NCI-H2107 treated with DMSO at 0.1 percent for 48 hours (cell line): Measurements from ENCODE around the gene CCND1.
"Not testable (repeated sequence)": the region's sequence is repeated elsewhere in the genome, so short reads cannot be mapped to it uniquely, and the experiment has no call there.

Experiments
- DNase-seq: peaks from one replicate; lab custom pipeline; 2025; ENCODE audit not compliant: unreplicated experiment; lab: John Stamatoyannopoulos, UW

Gene CCND1

GRCh38 chr11:69617682-69618081, 23.3 kb upstream of the CCND1 start:
- DNase-seq = no peak

- DNase-seq = no peak
Measured at GRCh38 chr11:69618237-69618636, 22.7 kb upstream of the CCND1 start.

GRCh38 chr11:69620683-69621290, 20.2 kb upstream of the CCND1 start:
- DNase-seq = no peak

DNA sequence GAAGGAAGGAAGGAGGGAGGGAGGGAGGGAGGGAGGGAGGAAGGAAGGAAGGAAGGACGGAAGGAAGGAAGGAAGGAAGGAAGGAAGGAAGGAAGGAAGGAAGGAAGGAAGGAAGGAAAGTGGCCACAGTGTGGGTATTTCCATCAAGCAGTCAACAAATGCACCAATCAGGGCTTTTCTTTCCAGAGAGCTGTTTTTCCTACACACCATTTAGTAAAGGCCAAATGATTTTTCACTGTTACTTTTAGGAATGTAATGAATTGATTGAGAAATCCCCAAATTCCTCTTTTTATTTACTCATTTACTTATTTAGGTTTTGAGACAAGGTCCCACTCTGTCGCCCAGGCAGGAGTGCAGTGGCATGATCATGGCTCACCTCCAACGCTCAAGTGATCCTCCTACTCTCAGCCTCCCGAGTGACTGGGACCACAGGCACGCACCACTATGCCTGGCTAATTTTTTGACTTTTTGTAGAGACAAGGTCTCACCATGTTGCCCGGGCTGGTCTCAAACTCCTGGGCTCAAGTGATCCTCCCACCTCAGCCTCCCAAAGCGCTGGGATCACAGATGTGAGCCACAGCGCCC, 18.8 kb upstream of the CCND1 start:
- not testable (repeated sequence) for DNase-seq

- DNase-seq = no peak
Measured at GRCh38 chr11:69624293-69624692, 16.7 kb upstream of the CCND1 start.

DNA sequence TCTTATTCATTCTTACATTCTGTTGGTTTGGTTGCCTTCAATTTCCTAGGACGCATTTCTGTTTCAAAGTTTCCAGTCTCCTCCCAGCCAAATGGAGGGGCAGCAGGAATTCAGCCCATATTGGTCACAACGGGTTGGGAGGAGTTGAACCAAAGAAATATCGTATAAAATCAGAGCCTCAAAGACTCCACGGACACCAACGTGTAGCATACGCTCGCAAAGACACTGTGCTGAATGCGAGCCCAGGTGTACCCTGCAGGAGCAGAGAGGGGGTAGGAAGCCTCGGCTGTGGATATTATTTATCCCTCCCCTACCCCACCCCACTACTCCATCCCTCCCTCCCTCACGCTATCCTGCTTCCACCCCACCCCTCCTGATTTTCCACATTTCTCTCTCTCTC, 15.5 kb upstream of the CCND1 start:
- DNase-seq = no peak

- DNase-seq = no peak
Measured at GRCh38 chr11:69627551-69627950, 13.4 kb upstream of the CCND1 start.

DNA sequence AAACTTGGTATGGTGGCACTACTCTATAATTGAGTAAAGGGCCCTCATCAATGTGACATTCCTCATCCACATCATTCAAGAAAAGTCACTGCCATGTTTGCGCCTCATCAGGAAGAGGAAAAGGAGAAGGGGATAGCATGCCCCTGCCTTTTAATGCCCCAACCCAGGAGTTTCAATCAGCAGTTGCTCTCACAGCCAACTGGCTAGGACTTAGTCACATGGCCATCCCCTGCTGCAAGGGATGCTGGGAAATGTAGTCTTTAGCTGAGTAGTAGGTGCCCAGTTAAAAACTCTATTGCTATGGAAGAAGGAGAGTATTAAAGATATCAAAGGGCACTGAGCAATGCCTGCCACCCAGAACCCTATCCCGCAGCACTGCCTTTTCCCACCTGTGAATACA, 10.9 kb upstream of the CCND1 start:
- no peak for DNase-seq

DNA sequence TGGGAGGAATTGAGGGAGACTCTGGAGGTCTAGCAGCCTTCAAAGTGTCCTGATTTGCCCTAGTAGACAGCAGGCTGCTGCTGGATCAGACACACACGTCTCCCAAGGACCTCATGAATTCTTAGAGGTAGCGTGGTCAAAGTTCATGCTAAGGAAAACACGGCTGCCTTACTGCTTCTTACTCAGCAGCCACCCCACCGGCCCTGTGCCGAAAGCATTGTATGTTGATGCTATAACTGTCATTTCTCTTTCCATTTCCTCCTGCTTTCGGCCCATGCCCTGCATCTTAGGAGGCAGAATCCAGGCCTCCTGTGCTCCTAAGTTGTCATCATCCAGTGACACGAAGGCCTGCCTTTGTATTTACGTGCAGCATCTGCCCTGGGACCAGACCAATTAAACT, 10.5 kb upstream of the CCND1 start:
- no peak for DNase-seq

- no peak for DNase-seq
Measured at GRCh38 chr11:69632900-69633299, 8.1 kb upstream of the CCND1 start.

DNA sequence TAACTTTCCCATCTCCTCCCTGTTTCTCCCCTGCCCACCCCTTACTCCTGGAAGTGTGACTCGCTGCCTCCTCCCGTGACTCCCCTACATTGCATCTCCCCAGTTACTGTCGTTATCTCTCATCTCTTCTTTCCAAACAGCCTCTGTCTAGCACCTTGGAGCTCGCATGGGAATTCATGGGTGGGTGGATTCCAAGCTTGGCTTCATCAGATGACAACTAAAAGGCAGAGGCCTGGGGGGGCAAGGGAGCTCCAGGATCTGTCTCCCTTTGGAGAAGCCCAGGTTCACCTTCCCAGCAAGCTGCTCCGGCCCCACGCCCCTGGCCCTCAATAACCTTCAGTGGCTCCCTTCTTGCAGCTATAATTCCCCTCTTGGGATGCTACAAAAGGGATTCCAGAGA, 6.9 kb upstream of the CCND1 start:
- DNase-seq = no peak

DNA sequence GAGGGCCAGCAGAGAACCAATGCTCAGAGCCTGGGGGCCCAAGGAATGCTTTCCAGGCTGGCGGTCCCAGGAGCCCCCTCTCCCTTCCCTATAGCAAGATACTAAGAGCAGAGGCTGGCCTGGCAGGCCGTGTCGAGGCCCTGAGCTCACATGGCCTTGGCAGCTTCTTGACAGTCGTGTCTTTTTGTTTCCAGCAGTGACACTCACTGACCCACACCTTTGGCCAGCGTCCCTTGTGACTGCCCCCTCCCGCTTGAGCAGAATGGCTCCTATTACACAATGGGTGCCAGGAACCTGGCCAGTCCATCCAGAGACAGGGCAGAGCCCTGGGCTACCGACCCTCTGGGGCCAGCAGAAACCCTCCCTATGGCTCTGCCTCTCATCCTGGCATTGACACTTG, 6.4 kb upstream of the CCND1 start:
- no peak for DNase-seq

DNA sequence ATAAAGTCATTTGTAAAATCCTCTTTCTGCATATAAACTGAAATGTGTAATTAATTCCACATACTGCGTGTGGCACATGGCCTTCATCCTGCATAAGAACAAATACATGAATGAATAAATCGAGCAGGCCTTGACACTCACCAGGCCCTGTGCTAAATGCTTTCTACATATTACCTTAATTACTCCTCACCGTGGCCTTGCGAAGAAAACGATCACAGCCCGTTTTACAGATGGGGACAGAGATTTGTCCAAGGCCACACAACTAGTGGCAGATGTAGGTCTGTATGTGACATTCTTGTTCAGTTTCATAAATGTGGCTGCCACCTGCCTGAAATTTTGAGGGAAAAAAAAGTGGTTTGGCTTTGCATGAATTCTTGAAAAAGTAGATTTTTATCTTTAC, 5.8 kb upstream of the CCND1 start:
- DNase-seq = no peak

DNA sequence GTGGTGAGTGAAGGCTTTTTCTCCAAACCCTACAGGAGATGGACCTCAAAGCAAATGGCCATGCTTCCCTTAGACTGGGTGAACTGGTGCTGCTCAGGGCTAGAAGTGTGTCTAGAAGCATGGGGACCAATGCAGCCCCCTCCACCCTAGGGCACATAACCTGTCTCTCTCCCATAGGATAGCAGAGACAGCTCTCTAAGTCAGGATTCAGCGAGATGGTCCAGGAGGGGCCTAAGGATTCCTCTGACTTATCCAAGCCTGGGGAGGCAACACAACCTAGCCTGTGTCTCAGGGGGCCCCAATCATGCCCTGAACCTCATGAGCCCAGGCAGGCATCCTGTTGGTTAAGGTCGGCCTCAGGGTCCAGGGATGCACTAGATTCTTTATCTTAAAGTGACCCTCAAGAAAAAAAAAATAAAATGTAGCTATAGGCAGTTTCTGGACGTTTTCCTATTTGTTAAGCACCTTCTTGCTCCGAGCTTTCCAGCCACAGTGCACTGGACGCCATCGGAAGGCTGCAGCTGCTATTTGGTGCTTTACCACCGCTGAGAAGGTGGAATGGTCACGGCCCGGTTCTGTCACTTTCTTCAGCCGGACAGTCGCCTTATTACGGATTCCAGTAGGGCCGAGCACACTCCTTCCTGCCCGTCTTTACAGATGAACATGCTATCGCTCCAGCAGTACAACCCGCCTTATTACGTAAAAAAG, 5.0 kb upstream of the CCND1 start:
- no peak for DNase-seq

DNA sequence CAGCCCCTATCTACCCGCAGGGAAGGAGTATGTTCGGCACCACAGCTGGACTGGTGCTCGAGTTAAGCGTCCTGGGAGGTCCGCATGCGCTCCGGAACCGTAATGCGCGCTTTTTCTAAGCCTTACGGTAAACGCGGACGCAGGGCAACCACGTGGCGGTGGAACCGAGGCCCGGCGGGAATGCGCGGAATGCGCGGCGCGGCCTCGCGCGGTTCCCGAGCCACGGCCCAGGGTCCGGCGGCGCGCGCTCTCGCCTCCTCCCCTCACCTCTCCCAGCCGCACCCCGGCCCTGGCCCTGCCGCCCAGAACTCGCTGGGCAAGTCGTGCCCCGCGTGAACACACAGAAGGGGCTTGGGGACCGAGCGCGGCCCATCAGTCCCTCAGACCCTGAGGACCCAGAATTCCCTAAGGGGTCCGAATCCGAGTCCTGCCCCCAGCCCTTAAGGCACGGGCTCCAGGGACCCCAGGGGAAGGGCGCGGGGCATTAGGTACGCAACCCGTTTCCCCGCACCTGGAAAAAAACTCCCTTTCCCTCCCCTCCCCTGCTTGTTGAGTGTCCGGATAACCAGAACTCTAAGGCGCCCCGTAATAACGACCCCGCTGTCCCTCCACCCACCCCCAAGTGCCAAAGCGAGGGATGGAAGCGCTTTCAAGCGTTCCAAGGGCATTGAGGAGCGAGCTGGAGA, 4.3 kb upstream of the CCND1 start:
- no peak for DNase-seq

DNA sequence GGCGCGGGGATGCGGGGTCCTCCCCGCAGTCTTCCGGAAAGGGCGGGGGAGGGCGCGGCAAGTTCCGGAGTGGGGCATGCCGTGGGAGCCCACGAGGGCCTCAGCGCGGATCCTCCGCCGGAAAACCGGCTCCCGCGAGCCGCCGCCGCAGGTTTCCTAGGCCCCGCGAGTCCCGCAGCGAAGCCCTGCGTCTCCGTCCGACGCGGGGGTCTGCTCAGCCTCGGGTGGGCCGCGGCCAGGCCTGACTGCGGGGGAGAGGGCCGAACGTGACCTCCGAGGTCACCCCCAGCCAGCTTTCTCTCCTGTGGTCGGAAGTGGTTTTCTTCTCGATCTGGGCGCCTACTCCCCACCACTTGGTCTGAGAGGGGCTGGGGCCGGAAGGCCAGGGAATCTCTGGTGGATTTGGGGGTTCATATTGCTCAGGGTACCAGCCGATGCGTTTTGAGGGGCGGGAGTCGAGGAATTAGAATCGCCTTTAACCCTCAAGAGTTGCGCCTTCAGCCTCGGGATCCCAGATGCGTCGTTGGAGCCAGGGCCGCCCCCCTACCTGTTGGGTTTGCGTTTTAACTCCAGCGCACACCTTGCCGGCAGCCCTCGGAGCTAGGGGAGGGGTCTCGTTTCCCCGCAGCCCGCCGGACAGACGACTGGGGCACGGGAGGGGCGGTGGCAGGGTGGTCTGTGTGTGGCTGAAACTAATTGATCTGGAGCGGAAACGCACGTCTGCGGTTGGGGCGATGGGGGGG, 3.6 kb upstream of the CCND1 start:
- DNase-seq = no peak

DNA sequence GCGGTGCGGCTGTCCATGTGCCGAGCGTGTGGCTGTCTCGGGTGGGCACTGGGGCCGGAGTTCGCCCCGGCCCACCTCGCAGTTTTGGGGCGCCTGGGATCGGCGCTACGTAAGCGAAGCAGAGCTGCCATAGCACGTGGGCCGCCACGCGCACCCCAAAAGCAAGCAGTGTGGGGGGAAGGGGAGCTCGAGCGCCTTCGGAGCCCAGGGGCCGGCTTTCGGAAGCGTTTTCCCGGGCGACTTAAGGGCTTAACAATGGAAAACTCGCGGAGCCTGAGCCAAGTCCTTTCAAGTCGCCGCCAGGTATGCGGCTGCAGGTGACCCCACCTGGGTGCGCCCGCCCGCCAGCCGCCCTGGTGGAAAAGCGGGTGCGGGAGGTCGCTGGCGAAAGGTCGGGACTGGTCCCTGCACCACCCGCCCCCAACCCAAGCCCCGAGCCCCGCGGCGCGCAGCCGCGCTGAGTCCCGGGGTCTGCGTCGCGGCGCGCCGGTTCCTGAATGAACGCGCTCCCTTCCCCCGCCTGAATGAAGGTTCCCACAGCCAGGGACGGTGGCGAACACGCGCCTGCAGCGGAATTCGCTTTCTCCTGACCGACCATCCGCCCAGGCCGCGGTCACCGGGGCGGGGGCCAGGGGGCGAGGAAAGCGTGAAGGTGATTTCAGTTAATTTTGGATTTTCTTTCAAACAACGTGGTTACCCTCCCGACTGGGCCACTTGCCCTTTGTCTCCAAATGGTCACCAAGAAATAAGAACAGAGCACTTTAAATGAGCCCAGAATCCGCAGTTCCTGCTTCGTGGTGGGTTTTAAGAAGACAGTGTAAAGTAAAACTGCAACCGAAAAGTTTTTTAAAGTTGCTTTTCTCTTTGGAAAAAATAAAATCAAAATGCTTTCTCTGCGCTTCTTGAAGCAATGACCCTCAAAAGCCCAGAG, 2.8 kb upstream of the CCND1 start:
- DNase-seq = no peak

- DNase-seq = no peak
Measured at GRCh38 chr11:69638941-69639681, 1.8 kb upstream of the CCND1 start.

- DNase-seq = no peak
Measured at GRCh38 chr11:69639831-69640230, 1.1 kb upstream of the CCND1 start.
